HG02571 (cell line): ENCODE data around the gene ANKRD1.

Experiments used
- ATAC-seq: cut with Tn5 transposase; IDR thresholded peaks from one replicate; pipeline ENCODE4 v1.9.1; 2021; ENCODE audit warnings: mild to moderate bottlenecking, moderate library complexity; ENCODE audit not compliant: unreplicated experiment

The ANKRD1 gene

GRCh38 chr10:90936276-90936659 lies 15.4 kb upstream of the ANKRD1 start:
- ATAC-seq = no peak

GRCh38 chr10:90935581-90936275 lies 14.8 kb upstream of the ANKRD1 start:
- no peak for ATAC-seq

- ATAC-seq = no peak
Observed at GRCh38 chr10:90930971-90931871, 10.3 kb upstream of the ANKRD1 start.

GRCh38 chr10:90930070-90930837 lies 9.4 kb upstream of the ANKRD1 start:
- ATAC-seq = no peak

GRCh38 chr10:90929179-90929578 lies 8.3 kb upstream of the ANKRD1 start:
- ATAC-seq = no peak

GRCh38 chr10:90927293-90927692 lies 6.4 kb upstream of the ANKRD1 start:
- ATAC-seq = no peak

- ATAC-seq = no peak
Observed at GRCh38 chr10:90925079-90926029, 4.5 kb upstream of the ANKRD1 start.

GRCh38 chr10:90924552-90924951 lies 3.7 kb upstream of the ANKRD1 start:
- no peak for ATAC-seq

GRCh38 chr10:90923111-90923731 lies 2.3 kb upstream of the ANKRD1 start:
- ATAC-seq = no peak

GRCh38 chr10:90921906-90922305 lies 1.0 kb upstream of the ANKRD1 start:
- ATAC-seq = no peak

GRCh38 chr10:90919683-90920574 lies 958 bp downstream of the ANKRD1 start:
- no peak for ATAC-seq

GRCh38 chr10:90917968-90918318 lies 2.9 kb downstream of the ANKRD1 start:
- ATAC-seq = no peak

GRCh38 chr10:90917238-90917967 lies 3.5 kb downstream of the ANKRD1 start:
- ATAC-seq = no peak

GRCh38 chr10:90916392-90917237 lies 4.3 kb downstream of the ANKRD1 start:
- ATAC-seq = no peak

GRCh38 chr10:90915766-90916075 lies 5.2 kb downstream of the ANKRD1 start:
- no peak for ATAC-seq

- no peak for ATAC-seq
Observed at GRCh38 chr10:90914992-90915765, 5.7 kb downstream of the ANKRD1 start.
